ENCODE data around the gene RAD51B.

Gene RAD51B

DNA sequence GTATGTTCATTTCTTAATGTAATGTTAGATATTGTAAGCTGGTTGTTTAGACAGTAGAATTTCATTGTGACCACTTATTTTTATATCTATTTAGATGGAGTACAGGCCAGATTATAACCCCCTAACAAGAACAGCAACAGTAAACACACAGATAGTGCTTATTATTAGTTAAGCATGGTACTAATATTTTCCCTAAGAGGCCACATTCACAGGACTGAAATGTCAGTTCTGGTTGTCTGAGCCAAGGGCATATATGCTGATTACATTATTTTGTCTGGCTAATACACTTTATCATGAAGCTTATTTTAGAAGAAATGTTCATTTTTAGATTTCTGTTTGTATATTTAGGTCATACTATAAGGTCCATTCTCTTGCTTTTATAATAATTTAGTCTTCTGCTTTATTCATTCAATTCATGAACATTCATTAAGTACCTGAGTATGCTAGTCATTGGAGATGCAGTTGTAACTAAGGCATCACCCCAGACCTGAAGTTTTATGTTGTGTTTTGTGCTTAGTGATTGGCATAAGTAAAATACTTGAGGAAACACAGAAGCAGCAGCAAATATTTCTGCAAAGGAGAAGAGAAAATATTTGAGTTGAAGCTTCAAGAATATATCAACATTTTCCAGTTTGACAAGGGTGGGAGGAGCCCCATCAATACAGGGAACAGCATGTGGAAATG, 413.7 kb downstream of the RAD51B start:
- Histone ChIP-seq H3K36me3 (ENCODE audit: insufficient read depth, low read length) (no peaks in the 10 kb centered on the region), H3K27ac (no peak overlapping the region), H3K9ac (ENCODE audit: insufficient read length) (no peak overlapping the region), H3K4me3 (no peak overlapping the region), H3K9me3 (ENCODE audit: low read depth, low read length) (no peaks in the 10 kb centered on the region)
- TF ChIP-seq FOXP2 (optimal IDR thresholded peaks at IDR 0.05; ENCODE audit: control extremely low read depth, extremely low read length, insufficient read depth) (no peak), EZH2 (IDR thresholded peaks at IDR 0.05) (no peak), POLR2AphosphoS5 (IDR thresholded peaks at IDR 0.05; ENCODE audit: borderline replicate concordance, low read depth, low read length) (no peak)
- DNase-seq (ENCODE audit: low read depth, low spot score), result no peak

GRCh38 chr14:68234101-68234905, 414.7 kb downstream of the RAD51B start:
- Histone ChIP-seq H3K4me3 (no peak overlapping the region), H3K27ac (no peak overlapping the region), H3K9ac (ENCODE audit: insufficient read length) (no peak overlapping the region), H3K36me3 (ENCODE audit: insufficient read depth, low read length) (no peaks in the 10 kb centered on the region), H3K9me3 (ENCODE audit: low read depth, low read length) (no peaks in the 10 kb centered on the region)
- no peak for DNase-seq (ENCODE audit: low read depth, low spot score)
- TF ChIP-seq POLR2AphosphoS5 (IDR thresholded peaks at IDR 0.05; ENCODE audit: borderline replicate concordance, low read depth, low read length) (no peak), FOXP2 (optimal IDR thresholded peaks at IDR 0.05; ENCODE audit: control extremely low read depth, extremely low read length, insufficient read depth) (no peak), EZH2 (IDR thresholded peaks at IDR 0.05) (no peak)

- no peak overlapping the region for H3K9ac ChIP-seq (ENCODE audit: insufficient read length)
- no peak for TF ChIP-seq EZH2 (IDR thresholded peaks at IDR 0.05)
- TF ChIP-seq POLR2AphosphoS5 (IDR thresholded peaks at IDR 0.05; ENCODE audit: borderline replicate concordance, low read depth, low read length), result no peak
- TF ChIP-seq FOXP2 (optimal IDR thresholded peaks at IDR 0.05; ENCODE audit: control extremely low read depth, extremely low read length, insufficient read depth), result no peak
- DNase-seq (ENCODE audit: low read depth, low spot score), result no peak
- H3K9me3 ChIP-seq (ENCODE audit: low read depth, low read length), result no peaks in the 10 kb centered on the region
- no peak overlapping the region for H3K4me3 ChIP-seq
- H3K27ac ChIP-seq, result no peak overlapping the region
- H3K36me3 ChIP-seq (ENCODE audit: insufficient read depth, low read length), result no peaks in the 10 kb centered on the region
Observed at GRCh38 chr14:68235011-68235410, 415.4 kb downstream of the RAD51B start.

- Histone ChIP-seq H3K9me3 (ENCODE audit: low read depth, low read length) (no peaks in the 10 kb centered on the region), H3K27ac (no peak overlapping the region), H3K36me3 (ENCODE audit: insufficient read depth, low read length) (no peaks in the 10 kb centered on the region), H3K4me3 (no peak overlapping the region), H3K9ac (ENCODE audit: insufficient read length) (no peak overlapping the region)
- TF ChIP-seq POLR2AphosphoS5 (IDR thresholded peaks at IDR 0.05; ENCODE audit: borderline replicate concordance, low read depth, low read length) (no peak), FOXP2 (optimal IDR thresholded peaks at IDR 0.05; ENCODE audit: control extremely low read depth, extremely low read length, insufficient read depth) (no peak), EZH2 (IDR thresholded peaks at IDR 0.05) (no peak)
- DNase-seq (ENCODE audit: low read depth, low spot score), result no peak
Observed at GRCh38 chr14:68236582-68237458, 417.2 kb downstream of the RAD51B start.

DNA sequence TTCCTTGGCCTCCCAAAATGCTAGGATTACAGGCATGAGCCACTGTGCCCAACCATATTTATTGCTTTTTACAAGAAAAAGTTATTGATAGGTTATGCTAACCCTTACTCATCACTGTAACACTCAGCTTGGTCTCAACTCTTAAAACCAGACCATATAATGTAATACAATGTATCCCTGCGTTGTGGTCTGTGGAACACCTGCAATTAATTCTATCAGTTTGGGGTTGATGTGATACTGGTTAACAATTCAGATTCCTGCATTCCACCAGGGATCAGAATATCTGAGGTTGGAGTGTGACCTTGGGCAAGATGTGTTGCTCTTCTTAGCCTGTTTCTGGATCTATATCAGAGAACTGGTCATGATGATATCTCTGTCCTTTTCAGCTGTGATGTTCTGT, 419.0 kb downstream of the RAD51B start:
- H3K27ac ChIP-seq, result no peak overlapping the region
- H3K9ac ChIP-seq (ENCODE audit: insufficient read length), result no peak overlapping the region
- DNase-seq (ENCODE audit: low read depth, low spot score), result no peak
- H3K4me3 ChIP-seq, result no peak overlapping the region
- H3K36me3 ChIP-seq (ENCODE audit: insufficient read depth, low read length), result no peaks in the 10 kb centered on the region
- no peaks in the 10 kb centered on the region for H3K9me3 ChIP-seq (ENCODE audit: low read depth, low read length)
- no peak for TF ChIP-seq EZH2 (IDR thresholded peaks at IDR 0.05)
- TF ChIP-seq POLR2AphosphoS5 (IDR thresholded peaks at IDR 0.05; ENCODE audit: borderline replicate concordance, low read depth, low read length), result no peak
- TF ChIP-seq FOXP2 (optimal IDR thresholded peaks at IDR 0.05; ENCODE audit: control extremely low read depth, extremely low read length, insufficient read depth), result no peak

DNA sequence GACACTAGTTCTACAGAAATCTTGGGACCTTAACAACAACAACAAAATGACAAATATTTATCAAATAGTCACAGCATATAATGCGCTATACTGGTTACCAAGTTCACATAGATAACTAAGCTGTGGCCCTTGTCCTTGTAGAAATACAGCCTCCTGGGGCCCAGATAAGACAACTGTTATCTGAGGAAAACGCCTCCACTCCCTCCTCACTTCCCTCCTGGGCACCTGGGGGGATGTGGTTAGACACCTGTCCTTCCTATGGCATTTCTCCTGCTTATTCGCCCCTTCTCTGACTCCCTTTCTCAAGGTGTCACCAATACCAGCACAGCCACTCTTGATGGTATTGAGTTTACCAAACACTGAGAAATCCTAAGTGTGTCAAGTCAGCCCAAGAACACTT, 419.4 kb downstream of the RAD51B start:
- no peak overlapping the region for H3K27ac ChIP-seq
- TF ChIP-seq EZH2 (IDR thresholded peaks at IDR 0.05) (no peak), POLR2AphosphoS5 (IDR thresholded peaks at IDR 0.05; ENCODE audit: borderline replicate concordance, low read depth, low read length) (no peak), FOXP2 (optimal IDR thresholded peaks at IDR 0.05; ENCODE audit: control extremely low read depth, extremely low read length, insufficient read depth) (no peak)
- H3K4me3 ChIP-seq, result no peak overlapping the region
- H3K36me3 ChIP-seq (ENCODE audit: insufficient read depth, low read length), result no peaks in the 10 kb centered on the region
- no peak overlapping the region for H3K9ac ChIP-seq (ENCODE audit: insufficient read length)
- H3K9me3 ChIP-seq (ENCODE audit: low read depth, low read length), result no peaks in the 10 kb centered on the region
- DNase-seq (ENCODE audit: low read depth, low spot score), result no peak

DNA sequence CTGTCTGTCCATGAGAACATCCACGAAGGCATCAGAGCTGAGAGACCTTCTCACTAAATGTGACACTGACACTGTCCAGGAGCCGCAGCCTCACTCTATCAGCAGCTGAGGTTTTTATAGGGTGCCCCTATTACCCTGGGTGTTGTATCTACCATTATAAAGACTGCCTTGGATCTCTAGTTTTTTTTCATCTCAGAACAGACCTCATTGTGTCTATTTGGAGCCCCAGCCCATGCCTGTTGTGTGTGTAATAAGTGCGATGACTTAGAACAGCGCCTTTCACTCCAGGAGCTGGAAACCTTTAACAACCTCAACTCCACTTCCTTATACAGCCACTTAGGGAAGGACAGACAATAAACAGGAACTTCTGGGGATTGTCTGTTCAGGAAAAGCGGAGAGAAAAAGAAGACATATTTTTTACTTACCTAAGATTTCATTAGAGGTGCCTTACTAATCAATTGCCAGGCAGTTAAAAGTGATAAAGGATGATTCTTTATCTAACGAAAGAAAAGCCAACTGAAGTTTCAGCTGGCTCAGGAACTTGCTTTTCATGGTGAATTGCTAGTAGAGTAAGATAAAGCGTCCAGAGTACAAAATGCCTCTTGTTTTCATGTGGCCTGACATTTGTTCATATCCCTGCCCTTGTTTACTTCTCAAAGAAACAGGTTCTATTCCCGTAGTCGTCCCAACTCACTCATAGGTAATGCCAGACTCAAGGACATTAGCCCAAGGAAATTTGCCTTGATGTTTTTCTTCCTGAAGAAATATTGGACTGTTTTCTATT, 420.6 kb downstream of the RAD51B start:
- Histone ChIP-seq H3K9me3 (ENCODE audit: low read depth, low read length) (no peaks in the 10 kb centered on the region), H3K27ac (no peak overlapping the region), H3K36me3 (ENCODE audit: insufficient read depth, low read length) (no peaks in the 10 kb centered on the region), H3K9ac (ENCODE audit: insufficient read length) (no peak overlapping the region), H3K4me3 (no peak overlapping the region)
- TF ChIP-seq FOXP2 (optimal IDR thresholded peaks at IDR 0.05; ENCODE audit: control extremely low read depth, extremely low read length, insufficient read depth) (no peak), EZH2 (IDR thresholded peaks at IDR 0.05) (no peak), POLR2AphosphoS5 (IDR thresholded peaks at IDR 0.05; ENCODE audit: borderline replicate concordance, low read depth, low read length) (no peak)
- DNase-seq (ENCODE audit: low read depth, low spot score), result no peak
